ENCODE data around the gene PLEKHG1.

GRCh38 chr6:150627585-150628025 lies 27.9 kb downstream of the PLEKHG1 start:
- no peak for TF ChIP-seq CTCF (IDR thresholded peaks at IDR 0.05; ENCODE audit: low read length)
- TF ChIP-seq EZH2 (IDR thresholded peaks at IDR 0.05; ENCODE audit: borderline replicate concordance, low read length) = no peak
